IMR-90 (cell line): ENCODE data around the gene ZFP36L1. TPM values are rescaled to one million over a fixed set of nuclear protein-coding genes. Genes with fewer than 3 reads are reported as not detected.

ENCODE experiments used
- ATAC-seq: fragments of 200-7000 bp; cut with Tn5 transposase; 2 replicates; pipeline ENCODE4 v1.9.1; 2020; ENCODE audit warnings: low read depth, mild to moderate bottlenecking, moderate library complexity
- BruUV-seq: library from RNA; stranded (reverse); fragments of 400-500 nt; replicated peaks from 2 replicates; lab custom pipeline; 2021; lab: Mats Ljungman, UMichigan
- CTCF ChIA-PET: fragments of 300-600 bp; formaldehyde crosslinking; extraction: SDS; loops from one replicate; lab custom pipeline; 2021; ENCODE audit warnings: antibody characterized with exemption; lab: Yijun Ruan, JAX
- POLR2A ChIA-PET: fragments of 300-600 bp; sonication (Branson Sonifier 250); formaldehyde crosslinking; loops from one replicate; lab custom pipeline; 2022; ENCODE audit warnings: antibody characterized with exemption; ENCODE audit not compliant: unreplicated experiment; lab: Charles Lee
- DNase-seq: peaks from one replicate; pipeline ENCODE4 v3.0.0; 2013
- H2AFZ ChIP-seq: replicated peaks from 2 replicates; pipeline ENCODE3; 2013; ENCODE audit warnings: low read length, mild to moderate bottlenecking; ENCODE audit not compliant: poor library complexity
- H2AK5ac ChIP-seq: 2 replicates; pipeline ENCODE4 v1.6.1; 2013; ENCODE audit warnings: low read depth, low read length, inconsistent platforms
- H2AK9ac ChIP-seq: replicated peaks from 2 replicates; pipeline ENCODE3; 2013; ENCODE audit warnings: mild to moderate bottlenecking, low read depth, low read length, moderate library complexity; ENCODE audit not compliant: poor library complexity
- H2BK120ac ChIP-seq: 2 replicates; pipeline ENCODE4 v1.6.1; 2013; ENCODE audit warnings: low read depth, low read length, inconsistent platforms
- H2BK15ac ChIP-seq: 3 replicates; pipeline ENCODE4 v1.6.1; 2013; ENCODE audit warnings: low read depth, low read length, inconsistent platforms
- H2BK20ac ChIP-seq: 2 replicates; pipeline ENCODE4 v1.6.1; 2013; ENCODE audit warnings: low read depth, mild to moderate bottlenecking, inconsistent platforms, low read length, moderate library complexity
- H2BK5ac ChIP-seq: 2 replicates; pipeline ENCODE4 v1.6.1; 2013; ENCODE audit warnings: mild to moderate bottlenecking, low read depth, low read length, inconsistent platforms; ENCODE audit not compliant: poor library complexity, severe bottlenecking
- H3K14ac ChIP-seq: replicated peaks from 2 replicates; pipeline ENCODE4 v1.6.1; 2013; ENCODE audit warnings: low read depth, low read length, inconsistent platforms
- H3K18ac ChIP-seq: 2 replicates; pipeline ENCODE4 v1.6.1; 2013; ENCODE audit warnings: low read depth, low read length, control low read depth
- H3K23ac ChIP-seq: 2 replicates; pipeline ENCODE4 v1.6.1; 2013; ENCODE audit warnings: low read depth, low read length, inconsistent platforms
- H3K27ac ChIP-seq: 2 replicates; pipeline ENCODE4 v1.5.1; 2013; ENCODE audit warnings: mild to moderate bottlenecking, control low read depth, low read length; ENCODE audit not compliant: insufficient read depth
- H3K27me3 ChIP-seq: 2 replicates; pipeline ENCODE4 v1.6.1; 2013; ENCODE audit warnings: low read length; ENCODE audit not compliant: control insufficient read depth, insufficient read depth
- H3K36me3 ChIP-seq: 2 replicates; pipeline ENCODE4 v1.6.1; 2013; ENCODE audit warnings: low read length, mixed read lengths; ENCODE audit not compliant: control insufficient read depth, insufficient read depth
- H3K4ac ChIP-seq: 2 replicates; pipeline ENCODE4 v1.6.1; 2013; ENCODE audit warnings: low read depth, low read length, inconsistent platforms
- H3K4me1 ChIP-seq: 2 replicates; pipeline ENCODE4 v1.6.1; 2013; ENCODE audit warnings: low read length, mixed read lengths; ENCODE audit not compliant: control insufficient read depth, insufficient read depth
- H3K4me2 ChIP-seq: 2 replicates; pipeline ENCODE4 v1.6.1; 2013; ENCODE audit warnings: low read depth, mild to moderate bottlenecking, control low read depth, low read length, moderate library complexity
- H3K4me3 ChIP-seq: 2 replicates; pipeline ENCODE4 v1.5.1; 2013; ENCODE audit warnings: low read depth, mild to moderate bottlenecking, control low read depth, low read length, moderate library complexity; ENCODE audit not compliant: insufficient read depth
- H3K56ac ChIP-seq: 2 replicates; pipeline ENCODE4 v1.6.1; 2013; ENCODE audit warnings: low read length, inconsistent platforms; ENCODE audit not compliant: insufficient read depth; ENCODE audit errors: extremely low read depth
- H3K79me1 ChIP-seq, 2 experiments: 2 replicates each; pipeline ENCODE4 v1.6.1; 2013; ENCODE audit warnings: low read length in 2 of 2, inconsistent platforms in 1 of 2, low read depth in 1 of 2
- H3K9ac ChIP-seq: 2 replicates; pipeline ENCODE4 v1.6.1; 2013; ENCODE audit warnings: low read depth, low read length, control low read depth
- H3K9me1 ChIP-seq: 2 replicates; pipeline ENCODE4 v1.6.1; 2013; ENCODE audit warnings: low read length, inconsistent platforms; ENCODE audit not compliant: insufficient read depth
- H3K9me3 ChIP-seq: 2 replicates; pipeline ENCODE4 v1.6.1; 2013; ENCODE audit warnings: low read length; ENCODE audit not compliant: control insufficient read depth, insufficient read depth
- H4K20me1 ChIP-seq: 2 replicates; pipeline ENCODE4 v1.6.1; 2013; ENCODE audit warnings: low read length, inconsistent platforms; ENCODE audit not compliant: insufficient read depth
- H4K5ac ChIP-seq: 2 replicates; pipeline ENCODE4 v1.6.1; 2013; ENCODE audit warnings: mild to moderate bottlenecking, low read depth, low read length, control low read depth
- H4K8ac ChIP-seq, 2 experiments: 2 replicates each; pipeline ENCODE4 v1.6.1; 2013; ENCODE audit warnings: low read depth in 2 of 2, low read length in 2 of 2, control low read depth in 1 of 2, inconsistent platforms in 1 of 2
- H4K91ac ChIP-seq: 2 replicates; pipeline ENCODE4 v1.6.1; 2013; ENCODE audit warnings: low read depth, low read length, inconsistent platforms; ENCODE audit not compliant: insufficient read depth
- BHLHE40 ChIP-seq: fragments of 150-350 bp; IDR thresholded peaks from 2 replicates; pipeline ENCODE4 v1.6.1; 2016; ENCODE audit warnings: mild to moderate bottlenecking, low read depth, low read length
- CEBPB ChIP-seq: IDR thresholded peaks from 2 replicates; pipeline ENCODE4 v1.6.1; 2012; ENCODE audit warnings: low read depth, low read length, improper control_type of control experiment
- CHD1 ChIP-seq: IDR thresholded peaks from 2 replicates; pipeline ENCODE4 v1.6.1; 2012; ENCODE audit warnings: low read depth, low read length, improper control_type of control experiment
- CTCF ChIP-seq: conservative IDR thresholded peaks from 2 replicates; pipeline ENCODE4 v1.5.1; 2012; ENCODE audit warnings: mild to moderate bottlenecking, low read depth, low read length, improper control_type of control experiment
- ELK1 ChIP-seq: fragments of 150-350 bp; IDR thresholded peaks from 2 replicates; pipeline ENCODE4 v1.6.1; 2016; ENCODE audit warnings: low read depth, mild to moderate bottlenecking, low read length, moderate library complexity, borderline replicate concordance
- FOS ChIP-seq: fragments of 150-350 bp; IDR thresholded peaks from 2 replicates; pipeline ENCODE4 v1.6.1; 2016; ENCODE audit warnings: low read depth, low read length
- MAFK ChIP-seq: IDR thresholded peaks from 2 replicates; pipeline ENCODE4 v1.6.1; 2012; ENCODE audit warnings: low read depth, low read length, improper control_type of control experiment
- MAZ ChIP-seq: IDR thresholded peaks from 2 replicates; pipeline ENCODE4 v1.6.1; 2012; ENCODE audit warnings: low read depth, mild to moderate bottlenecking, low read length, improper control_type of control experiment, moderate library complexity, borderline replicate concordance
- MXI1 ChIP-seq: IDR thresholded peaks from 2 replicates; pipeline ENCODE4 v1.6.1; 2012; ENCODE audit warnings: low read depth, mild to moderate bottlenecking, low read length, moderate library complexity, borderline replicate concordance
- NFE2L2 ChIP-seq: fragments of 150-350 bp; IDR thresholded peaks from 2 replicates; pipeline ENCODE4 v1.6.1; 2016; ENCODE audit warnings: low read depth, mild to moderate bottlenecking, low read length
- POLR2A ChIP-seq: IDR thresholded peaks from 2 replicates; pipeline ENCODE4 v1.6.1; 2012; ENCODE audit warnings: mild to moderate bottlenecking, low read depth, low read length
- RAD21 ChIP-seq: IDR thresholded peaks from 2 replicates; pipeline ENCODE4 v1.6.1; 2012; ENCODE audit warnings: low read length, improper control_type of control experiment
- RCOR1 ChIP-seq: IDR thresholded peaks from 2 replicates; pipeline ENCODE4 v1.6.1; 2012; ENCODE audit warnings: mild to moderate bottlenecking, low read length, improper control_type of control experiment; ENCODE audit not compliant: insufficient replicate concordance
- RFX5 ChIP-seq: IDR thresholded peaks from 2 replicates; pipeline ENCODE4 v1.8.0; 2012; ENCODE audit warnings: low read depth, mild to moderate bottlenecking, low read length, moderate library complexity
- SMC3 ChIP-seq: fragments of 150-350 bp; IDR thresholded peaks from 2 replicates; pipeline ENCODE4 v1.6.1; 2016; ENCODE audit warnings: low read depth, mild to moderate bottlenecking, antibody characterized with exemption, low read length, moderate library complexity
- WGBS, 2 experiments: methylation state at CpG; one replicate each; pipeline versions ENCODE4 v1.1.5 to v1.1.7; 2013; ENCODE audit warnings: missing lambda C conversion rate in 2 of 2; ENCODE audit not compliant: insufficient read length in 1 of 2; ENCODE audit errors: extremely low coverage in 2 of 2; 5-methylcytosine and 5-hydroxymethylcytosine counted together
- dilution Hi-C: fragments of 300-500 bp; cut with HindIII; formaldehyde crosslinking; loops from one replicate; pipeline ENCODE4 v1.14.3; 2018; ENCODE audit warnings: low sequenced_read_pairs; ENCODE audit not compliant: unreplicated experiment
- in situ Hi-C: fragments of 300-500 bp; cut with MboI; formaldehyde crosslinking; loops from 3 replicates; pipeline ENCODE4 v1.14.3; 2019; ENCODE audit warnings: low sequenced_read_pairs, inconsistent platforms, mixed read lengths
- intact Hi-C: fragments of 100-400 bp; cut with micrococcal nuclease; formaldehyde crosslinking; loops from 2 replicates; pipeline ENCODE4 v1.10.0; 2022
- polyA plus RNA-seq, 3 experiments: library from polyadenylated mRNA; depleted of rRNA; stranded (reverse); fragments of >200 nt; gene quantifications; 2 replicates each; pipeline ENCODE4 v1.2.3, GENCODE V29; 2012; ENCODE audit warnings: low replicate concordance in 1 of 3
- total RNA-seq: library from RNA; depleted of rRNA; stranded (reverse); fragments of >200 nt; gene quantifications from 2 replicates; pipeline ENCODE4 v1.2.3, GENCODE V29; 2012
- TF ChIP-seq, protein P1 (sequence below): fragments of 150-350 bp; IDR thresholded peaks from 2 replicates; pipeline ENCODE4 v1.6.1; 2017; ENCODE audit warnings: mild to moderate bottlenecking, antibody characterized with exemption, low read length, low read depth

Gene ZFP36L1
- total and polyA plus RNA-seq, 2 of the 4 experiments (the other 2 are of a cell fraction) = 6.5 to 140 TPM

GRCh38 chr14:68744613-68745012 lies 48.3 kb downstream of the ZFP36L1 start:
- no peak overlapping the region for H2BK120ac ChIP-seq
- H3K4ac ChIP-seq = no peak overlapping the region
- no peak overlapping the region for H3K27ac ChIP-seq
- H3K9me1 ChIP-seq = no peaks in the 10 kb centered on the region
- H3K14ac ChIP-seq = no peak overlapping the region
- 100% methylated on average over 3 of the region's 12 CpGs; no CpG with 5 or more reads in 1 of the 2 experiments for WGBS, 2 experiments
- no TSS peak for BruUV-seq
- CTCF ChIA-PET = interaction anchor here (0.6 kb wide), 1 partner anchor 376 kb away, joined by 3 read pairs; no protein-coding TSS in a partner anchor
- no peaks in the 10 kb centered on the region for H3K4me1 ChIP-seq
- no peak overlapping the region for H2AK5ac ChIP-seq
- H4K5ac ChIP-seq = no peak overlapping the region
- H3K79me1 ChIP-seq = no peaks in the 10 kb centered on the region
- H3K23ac ChIP-seq = no peak overlapping the region
- no peak overlapping the region for H3K18ac ChIP-seq
- H3K9ac ChIP-seq = no peak overlapping the region
- H3K27me3 ChIP-seq = peaks cover 3% of the 10 kb centered on the region; the same call in 1 of the 2 replicates
- H2AFZ ChIP-seq = no peak overlapping the region
- no peak overlapping the region for H2AK9ac ChIP-seq
- H4K8ac ChIP-seq = no peak overlapping the region
- no peak overlapping the region for H4K91ac ChIP-seq
- H3K36me3 ChIP-seq = no peaks in the 10 kb centered on the region
- ATAC-seq = no peak
- H3K4me2 ChIP-seq = no peak overlapping the region
- no peak overlapping the region for H3K56ac ChIP-seq
- H2BK15ac ChIP-seq = no peak overlapping the region
- H3K9me3 ChIP-seq = peaks cover 3% of the 10 kb centered on the region; the same call in 1 of the 2 replicates
- no peak overlapping the region for H2BK20ac ChIP-seq
- dilution Hi-C loops (no loop called here), in situ Hi-C loops (no loop called here), intact Hi-C loops (no loop called here)
- TF ChIP-seq BHLHE40 = no peak
- no peak for TF ChIP-seq RCOR1
- no peak for TF ChIP-seq MAZ
- no peak for TF ChIP-seq POLR2A
- no peak for TF ChIP-seq FOS
- TF ChIP-seq ELK1 = no peak
- TF ChIP-seq CEBPB = no peak
- no peak for TF ChIP-seq NFE2L2
- no peak for TF ChIP-seq MXI1
- TF ChIP-seq SMC3 = no peak
- no peak for TF ChIP-seq CTCF
- TF ChIP-seq CHD1 = no peak
- no peak for TF ChIP-seq MAFK
- TF ChIP-seq, protein P1, sequence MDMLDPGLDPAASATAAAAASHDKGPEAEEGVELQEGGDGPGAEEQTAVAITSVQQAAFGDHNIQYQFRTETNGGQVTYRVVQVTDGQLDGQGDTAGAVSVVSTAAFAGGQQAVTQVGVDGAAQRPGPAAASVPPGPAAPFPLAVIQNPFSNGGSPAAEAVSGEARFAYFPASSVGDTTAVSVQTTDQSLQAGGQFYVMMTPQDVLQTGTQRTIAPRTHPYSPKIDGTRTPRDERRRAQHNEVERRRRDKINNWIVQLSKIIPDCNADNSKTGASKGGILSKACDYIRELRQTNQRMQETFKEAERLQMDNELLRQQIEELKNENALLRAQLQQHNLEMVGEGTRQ = no peak
- no peak for TF ChIP-seq RAD21
- no peak for TF ChIP-seq RFX5
- no peaks in the 10 kb centered on the region for H4K20me1 ChIP-seq
- no peak overlapping the region for H2BK5ac ChIP-seq
- H3K4me3 ChIP-seq = no peak overlapping the region
- no peak for DNase-seq
- POLR2A ChIA-PET = no interaction called here
